GM15510 (cell line): ENCODE measurements around the gene MS4A15.

Experiments used
- POLR2A ChIP-seq: IDR thresholded peaks from 3 replicates; pipeline ENCODE4 v1.6.1; 2011; ENCODE audit warnings: borderline replicate concordance; ENCODE audit not compliant: insufficient read length; ENCODE audit errors: extremely low read depth

Gene MS4A15

GRCh38 chr11:60768202-60768601 lies 11.5 kb downstream of the MS4A15 start:
- no peak for TF ChIP-seq POLR2A

GRCh38 chr11:60769273-60769672 lies 12.6 kb downstream of the MS4A15 start:
- no peak for TF ChIP-seq POLR2A

- no peak for TF ChIP-seq POLR2A
Observed at GRCh38 chr11:60769811-60770210, 13.1 kb downstream of the MS4A15 start.

- TF ChIP-seq POLR2A: no peak
Observed at GRCh38 chr11:60771146-60771545, 14.5 kb downstream of the MS4A15 start.

GRCh38 chr11:60771879-60772525 lies 15.3 kb downstream of the MS4A15 start:
- no peak for TF ChIP-seq POLR2A

- TF ChIP-seq POLR2A: no peak
Observed at GRCh38 chr11:60772666-60773065, 16.0 kb downstream of the MS4A15 start.

- no peak for TF ChIP-seq POLR2A
Observed at GRCh38 chr11:60774726-60775125, 18.1 kb downstream of the MS4A15 start.

- TF ChIP-seq POLR2A: no peak
Observed at GRCh38 chr11:60775420-60775961, 18.8 kb downstream of the MS4A15 start.

- no peak for TF ChIP-seq POLR2A
Observed at GRCh38 chr11:60776167-60776566, 19.5 kb downstream of the MS4A15 start.

- TF ChIP-seq POLR2A: no peak
Observed at GRCh38 chr11:60777106-60777505, 20.4 kb downstream of the MS4A15 start.

GRCh38 chr11:60777572-60777971 lies 20.9 kb downstream of the MS4A15 start:
- TF ChIP-seq POLR2A: no peak

- no peak for TF ChIP-seq POLR2A
Observed at GRCh38 chr11:60780065-60780464, 23.4 kb downstream of the MS4A15 start.

- no peak for TF ChIP-seq POLR2A
Observed at GRCh38 chr11:60780774-60781173, 24.1 kb downstream of the MS4A15 start.

GRCh38 chr11:60781286-60781980 lies 24.8 kb downstream of the MS4A15 start:
- no peak for TF ChIP-seq POLR2A

- no peak for TF ChIP-seq POLR2A
Observed at GRCh38 chr11:60781981-60782316, 25.3 kb downstream of the MS4A15 start.
